ENCODE data around the gene GIPR. TPM values are rescaled to one million over a fixed set of nuclear protein-coding genes. Genes with fewer than 3 reads are reported as not detected.

The GIPR gene
- total and polyA plus RNA-seq, 2 donors = 0.14 to 1.6 TPM

DNA sequence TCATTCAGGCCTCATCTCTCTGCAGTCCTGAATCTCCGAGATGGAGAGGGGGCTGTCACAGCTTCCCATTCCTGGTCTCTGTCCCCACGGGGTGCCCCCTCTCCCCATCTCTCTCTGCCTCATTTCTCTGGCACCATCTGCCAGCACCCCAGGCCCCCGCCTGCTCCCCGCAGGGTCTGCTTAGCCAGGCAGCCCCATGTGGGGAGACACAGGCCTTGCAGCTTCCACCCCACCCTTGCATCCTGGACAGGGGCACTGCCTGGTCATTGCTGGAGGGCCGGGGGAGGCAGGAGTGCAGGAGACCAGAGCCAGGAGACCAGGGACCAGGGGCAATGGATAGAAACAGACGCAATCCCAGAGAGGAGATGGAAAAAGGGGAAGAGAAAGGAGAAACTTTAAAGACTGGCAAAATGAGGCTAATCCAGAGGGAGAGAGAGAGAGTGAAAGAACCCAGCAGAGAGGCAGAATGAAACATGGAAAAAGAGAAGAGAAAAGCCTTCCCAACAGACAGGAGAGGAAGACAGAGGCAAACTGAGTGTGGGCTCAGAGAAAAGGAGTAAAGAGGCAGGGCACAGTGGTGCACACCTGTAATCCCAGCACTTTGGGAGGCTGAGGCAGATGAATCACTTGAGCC lies 8.8 kb upstream of the GIPR start:
- DNase-seq (ENCODE audit: low read depth in 6 of 9, low spot score in 9 of 9) = no peak
- H3K36me3 ChIP-seq (ENCODE audit: control insufficient read depth in 2 of 2, insufficient read depth in 2 of 2, low read length in 1 of 2) = no peaks in the 10 kb centered on the region
- no peaks in the 10 kb centered on the region for H3K4me1 ChIP-seq (ENCODE audit: control insufficient read depth in 2 of 2, insufficient read depth in 2 of 2, low read length in 2 of 2)
- H3K9me3 ChIP-seq (ENCODE audit: control insufficient read depth in 2 of 2, insufficient read depth in 1 of 2, low read length in 1 of 2) = no peaks in the 10 kb centered on the region
- H3K4me3 ChIP-seq (ENCODE audit: low read length in 2 of 2) = no peak overlapping the region
- H3K27ac ChIP-seq (ENCODE audit: low read depth in 1 of 2, low read length in 1 of 2) = no peak overlapping the region
- peaks cover 0 to 33% of the 10 kb centered on the region in 2 donors for H3K27me3 ChIP-seq (ENCODE audit: control insufficient read depth in 2 of 2, insufficient read depth in 1 of 2, low read length in 1 of 2)
- WGBS = 87% methylated on average over 6 of the region's 6 CpGs

DNA sequence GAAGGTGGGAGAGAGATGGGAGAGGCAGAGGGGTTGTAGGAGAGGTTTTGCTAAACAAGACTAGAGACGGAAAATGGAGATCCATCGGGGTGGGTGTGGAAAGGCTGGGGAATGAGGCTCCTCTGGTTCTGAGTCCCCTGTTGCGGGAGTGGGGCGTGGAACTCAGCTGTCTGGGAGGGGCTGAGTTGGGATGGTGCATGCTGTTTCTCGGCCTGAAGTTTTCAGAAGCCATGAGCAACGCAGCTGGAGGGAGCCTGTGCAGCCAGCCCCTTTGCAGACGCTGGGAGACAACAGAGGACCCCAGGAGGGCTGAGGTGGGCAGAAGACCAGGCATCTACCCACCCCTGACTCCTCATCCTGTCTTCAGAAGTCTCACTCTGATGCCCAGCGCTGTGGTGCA lies 7.4 kb upstream of the GIPR start:
- no peaks in the 10 kb centered on the region for H3K36me3 ChIP-seq (ENCODE audit: control insufficient read depth in 2 of 2, insufficient read depth in 2 of 2, low read length in 1 of 2)
- no peak overlapping the region for H3K4me3 ChIP-seq (ENCODE audit: low read length in 2 of 2)
- H3K27ac ChIP-seq (ENCODE audit: low read depth in 1 of 2, low read length in 1 of 2) = no peak overlapping the region
- no peak for DNase-seq (ENCODE audit: low read depth in 6 of 9, low spot score in 9 of 9)
- H3K9me3 ChIP-seq (ENCODE audit: control insufficient read depth in 2 of 2, insufficient read depth in 1 of 2, low read length in 1 of 2) = no peaks in the 10 kb centered on the region
- 60% methylated on average over 8 of the region's 8 CpGs for WGBS
- H3K4me1 ChIP-seq (ENCODE audit: control insufficient read depth in 2 of 2, insufficient read depth in 2 of 2, low read length in 2 of 2) = no peaks in the 10 kb centered on the region
- peaks cover 0 to 35% of the 10 kb centered on the region in 2 donors for H3K27me3 ChIP-seq (ENCODE audit: control insufficient read depth in 2 of 2, insufficient read depth in 1 of 2, low read length in 1 of 2)

DNA sequence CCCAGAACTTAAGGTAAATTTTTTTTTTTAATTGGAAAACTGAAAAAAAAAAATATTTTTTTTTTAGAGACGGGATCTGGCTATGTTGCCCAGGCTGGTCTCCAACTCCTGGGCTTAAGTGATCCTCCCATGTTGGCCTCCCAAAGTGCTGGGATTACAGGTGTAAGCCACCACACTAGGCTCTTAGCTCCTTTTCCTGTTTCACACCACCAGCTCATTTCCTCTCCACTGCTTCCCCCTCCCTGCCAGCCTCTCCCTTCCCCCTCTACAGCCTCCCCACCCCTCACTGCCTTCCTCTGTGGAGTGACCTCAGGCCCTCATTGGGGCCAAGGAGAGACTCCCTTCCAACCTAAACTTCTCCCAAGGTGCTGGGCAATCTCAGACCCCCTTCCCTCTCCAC lies 4.2 kb upstream of the GIPR start:
- H3K27me3 ChIP-seq (ENCODE audit: control insufficient read depth in 2 of 2, insufficient read depth in 1 of 2, low read length in 1 of 2) = peaks cover 19 to 51% of the 10 kb centered on the region in 2 donors
- WGBS = 100% methylated on average over 1 of the region's 1 CpG

DNA sequence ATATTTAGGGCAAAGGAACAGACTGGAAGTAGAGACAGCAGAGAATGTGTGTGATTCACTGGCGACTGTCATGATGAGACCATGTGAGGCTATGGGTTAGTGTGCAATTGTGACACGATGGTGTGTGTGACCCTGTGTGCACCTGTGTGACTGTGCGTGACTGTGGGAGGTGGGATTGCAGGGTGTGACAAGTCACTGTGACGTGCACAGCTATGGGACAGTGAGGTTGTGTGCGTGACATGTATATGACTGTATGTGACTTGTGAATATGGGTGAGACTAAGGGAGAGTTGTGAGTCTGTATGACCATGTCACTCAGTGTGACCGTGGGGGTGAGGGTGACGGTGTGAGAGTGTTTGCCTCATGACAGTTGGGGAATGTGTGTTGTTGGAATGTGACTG lies 3.4 kb upstream of the GIPR start:
- 89% methylated on average over 7 of the region's 7 CpGs for WGBS
- no peak for DNase-seq (ENCODE audit: low read depth in 6 of 9, low spot score in 9 of 9)
- no peak overlapping the region for H3K4me3 ChIP-seq (ENCODE audit: low read length in 2 of 2)
- H3K4me1 ChIP-seq (ENCODE audit: control insufficient read depth in 2 of 2, insufficient read depth in 2 of 2, low read length in 2 of 2) = peaks cover 7 to 19% of the 10 kb centered on the region in 2 donors
- H3K27ac ChIP-seq (ENCODE audit: low read depth in 1 of 2, low read length in 1 of 2) = no peak overlapping the region
- H3K9me3 ChIP-seq (ENCODE audit: control insufficient read depth in 2 of 2, insufficient read depth in 1 of 2, low read length in 1 of 2) = peaks cover 0 to 6% of the 10 kb centered on the region in 2 donors
- peaks cover 26 to 52% of the 10 kb centered on the region in 2 donors for H3K27me3 ChIP-seq (ENCODE audit: control insufficient read depth in 2 of 2, insufficient read depth in 1 of 2, low read length in 1 of 2)
- no peaks in the 10 kb centered on the region for H3K36me3 ChIP-seq (ENCODE audit: control insufficient read depth in 2 of 2, insufficient read depth in 2 of 2, low read length in 1 of 2)

More for the DNA sequence above, 4.2 kb upstream of the GIPR start:
- H3K9me3 ChIP-seq (ENCODE audit: control insufficient read depth in 2 of 2, insufficient read depth in 1 of 2, low read length in 1 of 2) = no peaks in the 10 kb centered on the region
- no peaks in the 10 kb centered on the region for H3K36me3 ChIP-seq (ENCODE audit: control insufficient read depth in 2 of 2, insufficient read depth in 2 of 2, low read length in 1 of 2)
- no peak overlapping the region for H3K4me3 ChIP-seq (ENCODE audit: low read length in 2 of 2)
- no peak overlapping the region for H3K27ac ChIP-seq (ENCODE audit: low read depth in 1 of 2, low read length in 1 of 2)
- DNase-seq (ENCODE audit: low read depth in 6 of 9, low spot score in 9 of 9) = no peak
- peaks cover 3 to 12% of the 10 kb centered on the region in 2 donors for H3K4me1 ChIP-seq (ENCODE audit: control insufficient read depth in 2 of 2, insufficient read depth in 2 of 2, low read length in 2 of 2)

DNA sequence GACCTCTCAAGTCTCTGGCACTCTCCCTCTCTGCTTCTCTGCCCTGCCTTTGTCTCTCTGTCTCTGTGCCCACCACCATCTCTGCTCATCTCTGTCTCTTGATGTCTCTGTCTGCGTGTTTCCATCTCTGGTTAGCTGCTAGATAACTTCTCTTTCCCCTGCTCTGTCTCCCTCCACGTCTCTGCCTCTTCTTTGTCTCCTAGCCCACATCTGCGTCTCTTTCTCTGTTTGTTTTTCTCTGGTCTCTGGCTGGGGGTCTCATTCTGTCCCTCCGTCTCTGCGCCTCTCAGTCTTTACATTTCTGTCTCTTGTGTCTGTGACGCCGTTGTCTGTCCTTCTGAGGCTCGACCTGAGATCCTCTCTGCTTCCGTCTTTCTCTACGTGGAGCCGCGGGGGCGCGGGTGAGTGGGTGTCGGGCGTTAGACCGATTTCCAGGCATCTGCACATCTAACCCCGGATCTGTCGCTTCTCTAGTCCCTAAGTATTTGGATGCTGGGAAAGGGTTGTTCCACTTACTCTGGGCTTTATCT lies 386 bp downstream of the GIPR start:
- peak overlapping the region in 1 of 2 donors; percentile 18 for H3K27ac ChIP-seq (ENCODE audit: low read depth in 1 of 2, low read length in 1 of 2)
- H3K9me3 ChIP-seq (ENCODE audit: control insufficient read depth in 2 of 2, insufficient read depth in 1 of 2, low read length in 1 of 2) = peaks cover 3 to 14% of the 10 kb centered on the region in 2 donors
- DNase-seq (ENCODE audit: low read depth in 6 of 9, low spot score in 9 of 9) = peak in 1 of 9 donors; percentile 32
- WGBS = 5% methylated on average over 19 of the region's 19 CpGs
- H3K27me3 ChIP-seq (ENCODE audit: control insufficient read depth in 2 of 2, insufficient read depth in 1 of 2, low read length in 1 of 2) = peaks cover 46 to 78% of the 10 kb centered on the region in 2 donors
- H3K4me3 ChIP-seq (ENCODE audit: low read length in 2 of 2) = peak overlapping the region in 1 of 2 donors; percentile 39
- H3K36me3 ChIP-seq (ENCODE audit: control insufficient read depth in 2 of 2, insufficient read depth in 2 of 2, low read length in 1 of 2) = no peaks in the 10 kb centered on the region
- H3K4me1 ChIP-seq (ENCODE audit: control insufficient read depth in 2 of 2, insufficient read depth in 2 of 2, low read length in 2 of 2) = peaks cover 7 to 25% of the 10 kb centered on the region in 2 donors

DNA sequence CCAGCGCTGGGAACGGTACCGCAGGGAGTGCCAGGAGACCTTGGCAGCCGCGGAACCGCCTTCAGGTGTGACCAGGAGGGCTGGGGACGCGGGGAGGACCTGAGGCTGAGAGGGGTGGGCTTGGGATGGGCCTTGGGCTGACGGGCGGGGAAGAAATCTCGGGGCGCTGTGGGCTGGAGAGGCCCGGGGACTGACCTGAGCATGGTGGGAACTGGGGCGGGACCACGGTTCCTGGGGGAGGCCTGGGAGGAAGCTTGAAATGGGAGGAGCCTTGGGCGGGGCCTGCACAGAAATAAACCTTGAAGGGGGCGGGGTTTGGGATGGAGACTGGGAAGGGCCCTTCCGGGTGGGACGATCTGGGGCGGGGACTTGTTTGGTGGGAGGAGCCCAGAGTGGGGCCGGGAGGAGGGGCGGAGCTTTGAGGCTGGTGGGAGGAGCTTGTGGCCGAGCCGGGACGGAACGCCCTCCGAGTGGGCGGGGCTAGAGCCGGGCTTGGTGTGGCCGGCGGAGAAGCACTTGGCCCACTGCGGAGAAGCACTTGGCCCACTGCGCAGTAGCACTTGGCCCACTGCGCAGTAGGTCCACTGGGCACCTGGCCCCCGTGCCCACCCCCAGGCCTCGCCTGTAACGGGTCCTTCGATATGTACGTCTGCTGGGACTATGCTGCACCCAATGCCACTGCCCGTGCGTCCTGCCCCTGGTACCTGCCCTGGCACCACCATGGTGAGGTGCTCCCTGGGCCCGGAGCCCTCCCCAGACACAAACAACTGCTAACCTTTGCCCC lies 2.8 kb downstream of the GIPR start:
- peaks cover 7 to 25% of the 10 kb centered on the region in 2 donors for H3K4me1 ChIP-seq (ENCODE audit: control insufficient read depth in 2 of 2, insufficient read depth in 2 of 2, low read length in 2 of 2)
- peak in 1 of 9 donors; percentile 23 for DNase-seq (ENCODE audit: low read depth in 6 of 9, low spot score in 9 of 9)
- peaks cover 3 to 16% of the 10 kb centered on the region in 2 donors for H3K9me3 ChIP-seq (ENCODE audit: control insufficient read depth in 2 of 2, insufficient read depth in 1 of 2, low read length in 1 of 2)
- no peaks in the 10 kb centered on the region for H3K36me3 ChIP-seq (ENCODE audit: control insufficient read depth in 2 of 2, insufficient read depth in 2 of 2, low read length in 1 of 2)
- 14% methylated on average over 42 of the region's 42 CpGs for WGBS
- H3K27me3 ChIP-seq (ENCODE audit: control insufficient read depth in 2 of 2, insufficient read depth in 1 of 2, low read length in 1 of 2) = peaks cover 57 to 96% of the 10 kb centered on the region in 2 donors
- H3K4me3 ChIP-seq (ENCODE audit: low read length in 2 of 2) = no peak overlapping the region
- no peak overlapping the region for H3K27ac ChIP-seq (ENCODE audit: low read depth in 1 of 2, low read length in 1 of 2)

DNA sequence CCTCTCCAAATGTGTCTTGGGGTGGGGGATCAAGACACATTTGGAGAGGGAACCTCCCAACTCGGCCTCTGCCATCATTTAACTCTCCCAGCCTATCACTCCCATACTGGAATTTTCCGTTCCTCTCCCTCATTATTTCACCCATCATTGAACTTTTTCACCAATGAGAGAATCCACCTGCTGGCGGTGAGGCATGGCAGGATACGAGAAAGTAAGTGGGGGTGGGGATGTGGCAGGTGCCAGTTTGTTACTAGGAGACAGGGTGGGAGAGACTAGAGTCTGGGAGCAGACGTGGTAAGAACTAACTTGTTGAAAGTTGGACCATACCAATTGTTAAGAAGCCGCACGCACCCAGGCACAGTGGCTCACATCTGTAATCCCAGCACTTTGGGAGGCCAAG lies 6.9 kb downstream of the GIPR start:
- Histone ChIP-seq H3K27ac (ENCODE audit: low read depth in 1 of 2, low read length in 1 of 2) (no peak overlapping the region), H3K27me3 (ENCODE audit: control insufficient read depth in 2 of 2, insufficient read depth in 1 of 2, low read length in 1 of 2) (peaks cover 57 to 97% of the 10 kb centered on the region in 2 donors), H3K9me3 (ENCODE audit: control insufficient read depth in 2 of 2, insufficient read depth in 1 of 2, low read length in 1 of 2) (peaks cover 3 to 14% of the 10 kb centered on the region in 2 donors), H3K4me3 (ENCODE audit: low read length in 2 of 2) (no peak overlapping the region), H3K36me3 (ENCODE audit: control insufficient read depth in 2 of 2, insufficient read depth in 2 of 2, low read length in 1 of 2) (no peaks in the 10 kb centered on the region), H3K4me1 (ENCODE audit: control insufficient read depth in 2 of 2, insufficient read depth in 2 of 2, low read length in 2 of 2) (peaks cover 3 to 21% of the 10 kb centered on the region in 2 donors)
- 80% methylated on average over 7 of the region's 7 CpGs for WGBS
- no peak for DNase-seq (ENCODE audit: low read depth in 6 of 9, low spot score in 9 of 9)

DNA sequence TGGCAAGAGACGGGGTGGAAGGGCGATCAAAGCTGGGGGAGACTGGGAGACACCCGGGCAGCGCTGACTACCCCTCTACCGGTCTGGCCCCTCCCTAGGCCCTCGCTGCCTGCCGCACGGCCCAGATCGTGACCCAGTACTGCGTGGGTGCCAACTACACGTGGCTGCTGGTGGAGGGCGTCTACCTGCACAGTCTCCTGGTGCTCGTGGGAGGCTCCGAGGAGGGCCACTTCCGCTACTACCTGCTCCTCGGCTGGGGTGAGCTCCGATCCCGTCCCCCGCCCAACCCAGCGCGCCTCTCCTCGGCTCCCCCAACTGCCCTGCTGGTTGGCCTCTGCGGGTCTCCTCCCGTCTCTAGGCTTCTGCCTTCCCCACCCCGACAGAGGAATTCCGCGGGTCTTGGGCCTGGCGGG lies 8.8 kb downstream of the GIPR start:
- H3K27me3 ChIP-seq (ENCODE audit: control insufficient read depth in 2 of 2, insufficient read depth in 1 of 2, low read length in 1 of 2) = peaks cover 42 to 93% of the 10 kb centered on the region in 2 donors
- no peaks in the 10 kb centered on the region for H3K36me3 ChIP-seq (ENCODE audit: control insufficient read depth in 2 of 2, insufficient read depth in 2 of 2, low read length in 1 of 2)
- H3K9me3 ChIP-seq (ENCODE audit: control insufficient read depth in 2 of 2, insufficient read depth in 1 of 2, low read length in 1 of 2) = peaks cover 0 to 9% of the 10 kb centered on the region in 2 donors
- H3K27ac ChIP-seq (ENCODE audit: low read depth in 1 of 2, low read length in 1 of 2) = no peak overlapping the region
- peak overlapping the region; percentile 3 to 38 for H3K4me3 ChIP-seq (ENCODE audit: low read length in 2 of 2)
- WGBS = 7% methylated on average over 28 of the region's 28 CpGs
- H3K4me1 ChIP-seq (ENCODE audit: control insufficient read depth in 2 of 2, insufficient read depth in 2 of 2, low read length in 2 of 2) = peaks cover 6 to 21% of the 10 kb centered on the region in 2 donors
- DNase-seq (ENCODE audit: low read depth in 6 of 9, low spot score in 9 of 9) = peak in 1 of 9 donors; percentile 33

Data from thymus (tissue), 11 donors.